Inflammatory macrophage (primary cell): ENCODE measurements around the gene DOK4.

Experiments used
- DNase-seq, 2 donors: peaks; one replicate each; pipeline ENCODE4 v3.0.0-alpha.2; 2020 to 2022

The DOK4 gene

GRCh38 chr16:57476546-57477410, 9.5 kb downstream of the DOK4 start:
- no peak for DNase-seq

GRCh38 chr16:57475711-57476339, 10.5 kb downstream of the DOK4 start:
- DNase-seq: peak; percentile 22 to 41

GRCh38 chr16:57474671-57475661, 11.3 kb downstream of the DOK4 start:
- no peak for DNase-seq

GRCh38 chr16:57473906-57474305, 12.4 kb downstream of the DOK4 start:
- DNase-seq: no peak

GRCh38 chr16:57473176-57473840, 13.0 kb downstream of the DOK4 start:
- no peak for DNase-seq

- DNase-seq: no peak
Measured at GRCh38 chr16:57472665-57473060, 13.6 kb downstream of the DOK4 start.

GRCh38 chr16:57471852-57472664, 14.2 kb downstream of the DOK4 start:
- no peak for DNase-seq

- DNase-seq: no peak
Measured at GRCh38 chr16:57471209-57471608, 15.1 kb downstream of the DOK4 start.

GRCh38 chr16:57470711-57471110, 15.6 kb downstream of the DOK4 start:
- peak; percentile 51 to 63 for DNase-seq

- DNase-seq: no peak
Measured at GRCh38 chr16:57469917-57470470, 16.3 kb downstream of the DOK4 start.

GRCh38 chr16:57469046-57469445, 17.2 kb downstream of the DOK4 start:
- DNase-seq: no peak

GRCh38 chr16:57468346-57468745, 17.9 kb downstream of the DOK4 start:
- no peak for DNase-seq

GRCh38 chr16:57464523-57464922, 21.8 kb downstream of the DOK4 start:
- DNase-seq: no peak

GRCh38 chr16:57462978-57463362, 23.3 kb downstream of the DOK4 start:
- DNase-seq: peak; percentile 15 to 48

GRCh38 chr16:57462209-57462977, 23.9 kb downstream of the DOK4 start, which contains the start of gene POLR2C:
Gene POLR2C, plus strand, starts transcription at chr16:57462679. Its CDS starts 46 bp downstream, at chr16:57462725.
- DNase-seq: peak; percentile 87 to 92

GRCh38 chr16:57452021-57452420, 34.3 kb downstream of the DOK4 start:
- DNase-seq: peak in 1 of 2 donors; percentile 8

GRCh38 chr16:57447186-57447962, 38.9 kb downstream of the DOK4 start, which contains the start of the genes CIAPIN1 and COQ9:
Gene CIAPIN1, minus strand, starts transcription at chr16:57447385. Its CDS starts 6,457 bp downstream, at chr16:57440928.
Gene COQ9, plus strand, starts transcription at chr16:57447479. Its CDS starts 27 bp downstream, at chr16:57447506.
- DNase-seq: peak; percentile 94 to 96

GRCh38 chr16:57446531-57447185, 39.6 kb downstream of the DOK4 start:
- peak in 1 of 2 donors; percentile 34 for DNase-seq
